ENCODE data around the gene TRAPPC4.
"Not testable (repeated sequence)": the region's sequence is repeated elsewhere in the genome, so short reads cannot be mapped to it uniquely, and the experiment has no call there.

TRAPPC4 gene

GRCh38 chr11:119034813-119035212, 16.2 kb downstream of the TRAPPC4 start:
- no peak for DNase-seq (ENCODE audit: low spot score)

- DNase-seq (ENCODE audit: low spot score): no peak
Measured at GRCh38 chr11:119038884-119039283, 20.3 kb downstream of the TRAPPC4 start.

GRCh38 chr11:119039471-119039870, 20.9 kb downstream of the TRAPPC4 start:
- DNase-seq (ENCODE audit: low spot score): not testable (repeated sequence)

DNA sequence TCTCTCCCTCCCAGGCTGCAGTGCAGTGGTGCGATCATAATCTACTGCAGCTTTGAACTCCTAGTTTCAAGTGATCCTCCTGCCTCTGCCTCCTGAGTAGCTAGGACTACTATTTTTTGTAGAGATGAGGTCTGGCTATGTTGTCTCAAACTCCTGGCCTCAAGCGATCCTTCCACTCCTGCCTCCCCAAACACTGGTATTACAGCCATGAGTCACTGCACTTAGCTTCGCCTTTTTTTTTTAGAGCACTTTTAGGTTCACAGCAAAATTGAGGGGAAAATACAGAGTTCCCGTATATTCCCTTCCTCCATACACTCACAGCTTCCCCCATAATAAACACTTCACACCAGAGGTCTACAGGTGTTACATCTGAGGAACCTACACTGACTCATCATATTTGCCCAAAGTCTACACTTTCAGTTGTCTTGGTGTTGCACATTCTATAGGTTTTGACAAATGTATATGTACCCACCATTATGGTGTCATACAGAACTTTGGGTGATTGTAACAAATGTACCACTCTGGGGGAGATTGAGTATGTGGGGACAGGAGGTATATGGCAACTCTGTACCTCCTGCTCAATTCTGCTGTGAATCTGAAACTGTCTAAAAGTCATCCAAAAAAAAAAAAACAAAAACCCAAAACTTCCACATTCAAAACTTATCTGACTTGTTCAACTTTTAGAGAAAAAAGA, 23.4 kb downstream of the TRAPPC4 start:
- no peak for DNase-seq (ENCODE audit: low spot score)

GRCh38 chr11:119042927-119043326, 24.4 kb downstream of the TRAPPC4 start:
- DNase-seq (ENCODE audit: low spot score): no peak

DNA sequence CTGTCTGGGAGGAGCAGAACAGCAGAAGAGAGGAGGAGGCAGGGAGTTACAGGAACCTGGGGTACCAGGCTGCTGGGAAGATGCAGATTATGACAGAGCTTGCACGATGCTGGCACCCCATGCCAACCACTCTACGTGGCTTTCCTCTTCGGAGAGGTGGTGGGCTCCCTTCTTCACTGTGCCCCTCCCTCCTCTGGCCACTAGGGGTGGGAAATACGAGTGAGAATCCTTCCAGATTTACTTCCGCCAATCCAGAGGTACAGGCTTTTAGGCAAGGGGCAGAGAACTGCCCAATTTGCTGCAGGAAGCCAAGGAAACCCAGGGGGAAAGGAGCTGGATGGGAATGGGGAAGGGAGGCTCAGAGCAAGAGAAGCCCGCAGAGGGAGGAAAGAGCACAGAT, 26.1 kb downstream of the TRAPPC4 start:
- DNase-seq (ENCODE audit: low spot score): no peak

- no peak for DNase-seq (ENCODE audit: low spot score)
Measured at GRCh38 chr11:119046489-119046888, 27.9 kb downstream of the TRAPPC4 start.

- no peak for DNase-seq (ENCODE audit: low spot score)
Measured at GRCh38 chr11:119047205-119047604, 28.6 kb downstream of the TRAPPC4 start.

DNA sequence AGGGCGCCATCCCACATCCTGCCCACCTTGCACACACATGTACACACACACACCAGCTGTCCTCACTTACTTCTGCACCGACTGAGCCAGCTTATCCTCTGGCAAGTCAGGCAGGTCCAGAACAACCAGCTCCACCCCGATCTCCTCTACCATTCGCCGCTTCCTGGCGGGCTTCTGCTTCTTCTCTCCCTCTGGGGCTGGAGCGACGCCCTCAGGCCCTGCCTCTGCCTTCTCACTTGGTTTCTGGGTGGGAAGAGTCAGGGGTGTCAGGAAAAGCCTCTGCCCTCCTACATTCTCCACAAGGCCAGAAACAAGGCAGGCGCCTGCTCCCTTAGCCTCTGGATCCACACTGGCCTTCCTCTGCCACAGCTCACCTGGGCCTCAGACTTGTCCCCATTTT, 30.1 kb downstream of the TRAPPC4 start:
- DNase-seq (ENCODE audit: low spot score): no peak

GRCh38 chr11:119049081-119049480, 30.5 kb downstream of the TRAPPC4 start:
- DNase-seq (ENCODE audit: low spot score): no peak

DNA sequence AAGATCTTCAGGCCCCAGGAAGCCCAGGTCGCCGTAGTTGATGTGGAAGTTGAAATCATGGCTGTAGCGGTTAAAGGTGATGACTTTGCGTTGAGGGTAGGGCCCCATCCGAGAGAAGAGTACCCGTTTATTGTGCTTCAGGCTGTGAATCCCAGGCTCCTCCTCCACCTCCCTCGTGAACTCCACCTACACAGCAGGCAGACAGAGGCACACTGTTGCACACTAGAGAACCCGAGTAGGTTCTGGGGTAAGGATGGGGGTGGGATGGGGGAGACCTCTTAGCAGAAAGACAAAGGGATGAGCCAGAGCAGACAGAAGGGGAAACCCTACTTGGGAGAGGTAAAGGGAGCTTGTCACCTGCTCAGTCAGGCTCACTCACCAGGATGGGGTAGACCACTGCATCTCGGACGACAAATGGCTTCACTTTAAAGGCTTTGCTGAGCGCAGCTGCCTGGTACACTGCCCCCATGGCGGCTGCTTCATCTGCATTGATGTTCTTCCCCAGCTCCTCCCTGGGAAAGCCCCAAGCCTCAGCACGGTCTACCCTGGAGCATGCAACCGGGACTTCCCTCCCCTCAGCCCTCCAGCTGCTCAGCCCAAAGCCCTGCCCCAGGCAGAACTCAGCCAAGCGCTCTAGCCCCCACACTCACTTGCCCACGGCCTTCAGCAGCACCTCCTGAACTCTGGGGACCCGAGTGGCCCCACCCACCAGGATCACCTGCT, 33.0 kb downstream of the TRAPPC4 start:
- DNase-seq (ENCODE audit: low spot score): peak; percentile 15

GRCh38 chr11:119052163-119052814, 33.7 kb downstream of the TRAPPC4 start:
- no peak for DNase-seq (ENCODE audit: low spot score)

DNA sequence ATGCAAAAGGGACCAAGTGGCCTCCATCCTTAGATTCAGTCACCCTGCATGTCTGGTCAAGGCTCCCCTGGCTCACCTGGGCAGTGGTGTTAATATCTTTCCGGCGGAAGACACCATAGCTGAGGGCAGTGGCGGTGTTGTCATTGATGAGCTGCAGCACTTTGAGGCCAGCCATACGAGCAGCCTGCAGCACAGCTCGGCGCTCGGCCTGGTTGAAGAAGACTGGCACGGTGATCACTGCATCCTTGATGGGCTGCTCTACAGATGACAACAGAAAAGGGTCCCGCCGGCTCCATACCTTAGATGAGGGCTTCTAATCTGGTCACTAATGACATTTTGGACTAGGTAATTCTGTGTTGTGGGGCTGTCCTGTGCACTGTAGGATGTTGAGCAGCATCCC, 35.9 kb downstream of the TRAPPC4 start:
- DNase-seq (ENCODE audit: low spot score): no peak

- no peak for DNase-seq (ENCODE audit: low spot score)
Measured at GRCh38 chr11:119055901-119056300, 37.3 kb downstream of the TRAPPC4 start.

- peak; percentile 42 for DNase-seq (ENCODE audit: low spot score)
Measured at GRCh38 chr11:119056421-119056999, 37.9 kb downstream of the TRAPPC4 start.

- peak; percentile 98 for DNase-seq (ENCODE audit: low spot score)
Measured at GRCh38 chr11:119057000-119057769, 38.6 kb downstream of the TRAPPC4 start, which contains the start of gene HYOU1. HYOU1 (minus strand) TSS chr11:119057205; CDS start chr11:119056160, 1,045 bp downstream.

DNA sequence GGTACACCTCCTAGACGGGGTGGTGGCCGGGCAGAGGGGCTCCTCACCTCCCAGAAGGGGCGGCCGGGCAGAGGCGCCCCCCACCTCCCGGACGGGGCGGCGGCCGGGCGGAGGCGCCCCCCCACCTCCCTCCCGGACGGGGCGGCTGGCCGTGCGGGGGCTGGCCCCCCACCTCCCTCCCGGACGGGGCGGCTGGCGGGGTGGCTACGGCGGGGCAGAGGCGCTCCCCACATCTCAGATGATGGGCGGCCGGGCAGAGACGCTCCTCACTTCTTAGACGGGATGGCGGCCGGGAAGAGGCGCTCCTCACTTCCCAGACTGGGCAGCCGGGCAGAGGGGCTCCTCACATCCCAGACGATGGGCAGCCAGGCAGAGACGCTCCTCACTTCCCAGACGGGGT, 40.6 kb downstream of the TRAPPC4 start:
- DNase-seq (ENCODE audit: low spot score): not testable (repeated sequence)

DNA sequence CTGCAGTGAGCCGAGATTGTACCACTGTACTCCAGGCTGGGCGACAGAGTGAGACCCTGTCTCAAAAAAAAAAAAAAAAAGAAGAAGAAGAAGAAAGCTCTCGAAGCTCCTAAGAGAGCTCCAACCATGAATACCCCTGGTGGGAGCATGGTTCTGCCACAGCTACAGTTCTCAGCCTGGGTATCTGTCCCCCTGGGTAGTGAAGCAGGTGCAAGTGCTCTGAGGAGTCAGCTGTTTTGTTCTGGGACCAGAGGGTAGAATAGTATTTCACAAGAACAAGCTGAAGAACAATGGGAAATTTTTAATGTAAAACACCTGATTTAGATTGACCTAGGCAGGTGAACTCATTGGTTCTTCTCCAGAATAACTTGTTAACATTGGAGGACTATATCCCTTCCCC, 42.7 kb downstream of the TRAPPC4 start:
- no peak for DNase-seq (ENCODE audit: low spot score)

GRCh38 chr11:119062779-119063178, 44.2 kb downstream of the TRAPPC4 start:
- DNase-seq (ENCODE audit: low spot score): no peak

DNA sequence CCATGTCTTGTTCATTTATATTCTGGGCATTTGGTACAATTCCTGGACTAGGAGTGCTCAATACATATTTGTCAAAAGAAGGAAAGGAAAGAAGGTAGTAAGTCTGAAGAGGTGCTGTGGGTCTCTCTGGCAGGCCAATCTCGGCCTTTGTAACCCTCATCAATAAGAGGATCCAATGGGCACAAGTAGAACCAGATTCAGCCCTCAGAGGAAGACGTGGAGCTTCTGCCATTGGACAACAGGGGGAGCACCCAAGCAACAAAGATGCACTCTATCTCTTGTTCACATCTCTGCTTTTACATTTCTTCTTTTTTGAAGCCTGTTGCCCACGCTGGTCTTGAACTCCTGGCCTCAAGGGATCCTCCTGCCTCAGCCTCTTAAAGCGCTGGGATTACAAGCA, 46.8 kb downstream of the TRAPPC4 start:
- DNase-seq (ENCODE audit: low spot score): peak; percentile 57

GRCh38 chr11:119067371-119068222, 49.0 kb downstream of the TRAPPC4 start, which contains the start of gene VPS11:
VPS11 (plus strand) TSS chr11:119067818; CDS start chr11:119067824, 6 bp downstream.
- peak; percentile 96 for DNase-seq (ENCODE audit: low spot score)

Data from CD4-positive, alpha-beta T cell treated with Interleukin-15 for 4 hours (primary cell).